IPS-20b (cell line): ENCODE measurements around the gene NUDT8.

ENCODE experiments used
- H3K27ac ChIP-seq: one replicate; pipeline ENCODE4 v1.5.1; 2013; ENCODE audit warnings: low read length
- H3K27me3 ChIP-seq: 2 replicates; pipeline ENCODE4 v1.6.1; 2013; ENCODE audit warnings: mild to moderate bottlenecking, low read length, inconsistent platforms; ENCODE audit not compliant: insufficient read depth
- H3K36me3 ChIP-seq: 2 replicates; pipeline ENCODE4 v1.6.1; 2013; ENCODE audit warnings: low read depth, mild to moderate bottlenecking, inconsistent platforms, low read length, moderate library complexity; ENCODE audit not compliant: insufficient read depth
- H3K4me1 ChIP-seq: 2 replicates; pipeline ENCODE4 v1.6.1; 2013; ENCODE audit warnings: mild to moderate bottlenecking, control low read depth, inconsistent platforms, low read length, moderate library complexity; ENCODE audit not compliant: insufficient read depth
- H3K4me3 ChIP-seq: 2 replicates; pipeline ENCODE4 v1.5.1; 2013; ENCODE audit warnings: mild to moderate bottlenecking, low read length, inconsistent platforms
- H3K9ac ChIP-seq: 2 replicates; pipeline ENCODE4 v1.6.1; 2013; ENCODE audit warnings: low read depth, mild to moderate bottlenecking, inconsistent platforms, low read length, moderate library complexity
- H3K9me3 ChIP-seq: 2 replicates; pipeline ENCODE4 v1.6.1; 2013; ENCODE audit warnings: mild to moderate bottlenecking, low read depth, low read length, inconsistent platforms; ENCODE audit not compliant: insufficient read depth

Gene NUDT8

GRCh38 chr11:67656278-67656922 is 26.7 kb upstream of the NUDT8 start:
- no peak overlapping the region for H3K4me3 ChIP-seq
- no peaks in the 10 kb centered on the region for H3K36me3 ChIP-seq
- H3K9me3 ChIP-seq: peaks cover 24% of the 10 kb centered on the region
- H3K9ac ChIP-seq: no peak overlapping the region
- H3K4me1 ChIP-seq: no peaks in the 10 kb centered on the region
- no peaks in the 10 kb centered on the region for H3K27me3 ChIP-seq
- H3K27ac ChIP-seq: no peak overlapping the region

- H3K9me3 ChIP-seq: peaks cover 24% of the 10 kb centered on the region
- H3K27me3 ChIP-seq: no peaks in the 10 kb centered on the region
- H3K4me3 ChIP-seq: no peak overlapping the region
- H3K27ac ChIP-seq: no peak overlapping the region
- no peak overlapping the region for H3K9ac ChIP-seq
- H3K36me3 ChIP-seq: no peaks in the 10 kb centered on the region
- H3K4me1 ChIP-seq: no peaks in the 10 kb centered on the region
Observed at GRCh38 chr11:67654225-67654624, 24.5 kb upstream of the NUDT8 start.

GRCh38 chr11:67652965-67653845 is 23.5 kb upstream of the NUDT8 start:
- Histone ChIP-seq H3K4me3 (no peak overlapping the region), H3K27me3 (no peaks in the 10 kb centered on the region), H3K36me3 (no peaks in the 10 kb centered on the region), H3K27ac (no peak overlapping the region), H3K9me3 (peaks cover 24% of the 10 kb centered on the region), H3K9ac (no peak overlapping the region), H3K4me1 (no peaks in the 10 kb centered on the region)

GRCh38 chr11:67651976-67652781 is 22.4 kb upstream of the NUDT8 start:
- no peaks in the 10 kb centered on the region for H3K4me1 ChIP-seq
- H3K36me3 ChIP-seq: no peaks in the 10 kb centered on the region
- peaks cover 20% of the 10 kb centered on the region for H3K9me3 ChIP-seq
- H3K27ac ChIP-seq: no peak overlapping the region
- no peak overlapping the region for H3K4me3 ChIP-seq
- H3K27me3 ChIP-seq: no peaks in the 10 kb centered on the region
- no peak overlapping the region for H3K9ac ChIP-seq

GRCh38 chr11:67649634-67650510 is 20.1 kb upstream of the NUDT8 start:
- Histone ChIP-seq H3K9ac (no peak overlapping the region), H3K4me1 (no peaks in the 10 kb centered on the region), H3K36me3 (no peaks in the 10 kb centered on the region), H3K4me3 (no peak overlapping the region), H3K27ac (no peak overlapping the region), H3K9me3 (no peaks in the 10 kb centered on the region), H3K27me3 (no peaks in the 10 kb centered on the region)

- no peaks in the 10 kb centered on the region for H3K9me3 ChIP-seq
- no peak overlapping the region for H3K4me3 ChIP-seq
- H3K9ac ChIP-seq: no peak overlapping the region
- no peaks in the 10 kb centered on the region for H3K4me1 ChIP-seq
- no peaks in the 10 kb centered on the region for H3K36me3 ChIP-seq
- H3K27me3 ChIP-seq: no peaks in the 10 kb centered on the region
- H3K27ac ChIP-seq: no peak overlapping the region
Observed at GRCh38 chr11:67648796-67649613, 19.3 kb upstream of the NUDT8 start.

GRCh38 chr11:67648140-67648795 is 18.5 kb upstream of the NUDT8 start:
- no peak overlapping the region for H3K4me3 ChIP-seq
- H3K27me3 ChIP-seq: no peaks in the 10 kb centered on the region
- no peaks in the 10 kb centered on the region for H3K9me3 ChIP-seq
- no peak overlapping the region for H3K9ac ChIP-seq
- H3K4me1 ChIP-seq: no peaks in the 10 kb centered on the region
- H3K36me3 ChIP-seq: no peaks in the 10 kb centered on the region
- no peak overlapping the region for H3K27ac ChIP-seq

- H3K27me3 ChIP-seq: no peaks in the 10 kb centered on the region
- no peak overlapping the region for H3K9ac ChIP-seq
- no peak overlapping the region for H3K27ac ChIP-seq
- H3K4me3 ChIP-seq: no peak overlapping the region
- no peaks in the 10 kb centered on the region for H3K9me3 ChIP-seq
- no peaks in the 10 kb centered on the region for H3K4me1 ChIP-seq
- no peaks in the 10 kb centered on the region for H3K36me3 ChIP-seq
Observed at GRCh38 chr11:67647471-67647870, 17.7 kb upstream of the NUDT8 start.

- Histone ChIP-seq H3K27ac (no peak overlapping the region), H3K4me1 (no peaks in the 10 kb centered on the region), H3K9ac (no peak overlapping the region), H3K36me3 (no peaks in the 10 kb centered on the region), H3K4me3 (no peak overlapping the region), H3K9me3 (no peaks in the 10 kb centered on the region), H3K27me3 (no peaks in the 10 kb centered on the region; the same call in 1 of the 2 replicates)
Observed at GRCh38 chr11:67646535-67647336, 17.0 kb upstream of the NUDT8 start.
